Measurements from ENCODE around the gene DNM3.

DNA sequence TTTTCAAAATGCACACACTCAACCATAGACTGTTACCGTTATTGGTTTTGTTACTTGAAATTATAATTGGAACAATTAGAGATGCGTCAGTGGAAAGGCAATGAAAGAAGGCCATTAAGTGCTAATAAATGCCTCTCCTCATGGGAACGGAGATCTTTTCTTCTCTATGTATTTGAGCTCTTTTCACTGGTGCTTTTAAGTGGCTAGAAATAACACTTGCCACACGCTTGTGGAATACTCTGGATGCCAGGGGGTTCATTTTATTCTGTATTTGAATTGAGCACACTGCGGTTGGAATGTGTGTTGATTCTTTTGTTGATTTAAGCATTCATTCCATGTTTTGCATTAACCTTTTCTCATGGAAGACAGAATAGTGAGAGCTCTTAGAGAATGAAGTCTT is 68.4 kb downstream of the DNM3 start:
- TF ChIP-seq, protein P1, sequence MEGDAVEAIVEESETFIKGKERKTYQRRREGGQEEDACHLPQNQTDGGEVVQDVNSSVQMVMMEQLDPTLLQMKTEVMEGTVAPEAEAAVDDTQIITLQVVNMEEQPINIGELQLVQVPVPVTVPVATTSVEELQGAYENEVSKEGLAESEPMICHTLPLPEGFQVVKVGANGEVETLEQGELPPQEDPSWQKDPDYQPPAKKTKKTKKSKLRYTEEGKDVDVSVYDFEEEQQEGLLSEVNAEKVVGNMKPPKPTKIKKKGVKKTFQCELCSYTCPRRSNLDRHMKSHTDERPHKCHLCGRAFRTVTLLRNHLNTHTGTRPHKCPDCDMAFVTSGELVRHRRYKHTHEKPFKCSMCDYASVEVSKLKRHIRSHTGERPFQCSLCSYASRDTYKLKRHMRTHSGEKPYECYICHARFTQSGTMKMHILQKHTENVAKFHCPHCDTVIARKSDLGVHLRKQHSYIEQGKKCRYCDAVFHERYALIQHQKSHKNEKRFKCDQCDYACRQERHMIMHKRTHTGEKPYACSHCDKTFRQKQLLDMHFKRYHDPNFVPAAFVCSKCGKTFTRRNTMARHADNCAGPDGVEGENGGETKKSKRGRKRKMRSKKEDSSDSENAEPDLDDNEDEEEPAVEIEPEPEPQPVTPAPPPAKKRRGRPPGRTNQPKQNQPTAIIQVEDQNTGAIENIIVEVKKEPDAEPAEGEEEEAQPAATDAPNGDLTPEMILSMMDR (IDR thresholded peaks at IDR 0.05; ENCODE audit: insufficient read depth, low read length, poor library complexity, severe bottlenecking), result no peak
- no peak for TF ChIP-seq EZH2phosphoT487 (conservative IDR thresholded peaks at IDR 0.05; ENCODE audit: low read length)
